ENCODE measurements around the gene NAALADL2. TPM values are rescaled to one million over a fixed set of nuclear protein-coding genes. Genes with fewer than 3 reads are reported as not detected.
"Not testable (repeated sequence)": the region's sequence is repeated elsewhere in the genome, so short reads cannot be mapped to it uniquely, and the experiment has no call there.

NAALADL2 gene
- total RNA-seq, 2 experiments from 2014 or later = 0.48 TPM; not detected in 1

- H3K4me1 Mint-ChIP-seq = no peaks in the 10 kb centered on the region
- H3K36me3 Mint-ChIP-seq = no peaks in the 10 kb centered on the region
- peaks cover 7% of the 10 kb centered on the region for H3K9me3 Mint-ChIP-seq
- H3K4me3 Mint-ChIP-seq = no peak overlapping the region
- H3K27me3 Mint-ChIP-seq = no peaks in the 10 kb centered on the region
- no peak overlapping the region for H3K27ac Mint-ChIP-seq
- no peak for DNase-seq
Observed at GRCh38 chr3:175591375-175591774, 732.2 kb downstream of the NAALADL2 start.

GRCh38 chr3:175593331-175593730, 734.2 kb downstream of the NAALADL2 start:
- Mint-ChIP-seq H3K27ac (no peak overlapping the region), H3K4me3 (no peak overlapping the region), H3K27me3 (no peaks in the 10 kb centered on the region), H3K9me3 (peaks cover 7% of the 10 kb centered on the region), H3K36me3 (no peaks in the 10 kb centered on the region), H3K4me1 (no peaks in the 10 kb centered on the region)
- no peak for DNase-seq

DNA sequence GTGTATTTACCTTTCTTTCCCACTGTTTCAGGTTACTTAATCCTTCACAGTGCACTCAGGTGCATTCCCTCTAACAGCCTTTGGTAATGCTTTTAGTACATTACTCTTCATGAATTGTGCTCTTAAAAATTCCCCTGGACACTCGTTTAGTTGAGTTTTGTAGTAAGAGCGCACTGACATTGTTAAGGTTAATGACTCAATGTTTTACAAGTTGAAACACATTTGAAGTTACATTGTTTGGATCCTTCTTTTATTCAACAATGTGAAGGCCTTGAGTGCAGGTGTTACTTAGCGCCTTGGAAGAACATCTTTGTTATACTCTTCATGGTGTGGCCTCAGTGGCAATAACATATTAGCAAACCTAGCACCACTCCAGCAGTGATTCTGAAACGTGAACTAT, 739.6 kb downstream of the NAALADL2 start:
- Mint-ChIP-seq H3K27me3 (no peaks in the 10 kb centered on the region), H3K9me3 (peaks cover 7% of the 10 kb centered on the region), H3K4me3 (no peak overlapping the region), H3K27ac (no peak overlapping the region), H3K36me3 (no peaks in the 10 kb centered on the region), H3K4me1 (no peaks in the 10 kb centered on the region)
- no peak for DNase-seq

DNA sequence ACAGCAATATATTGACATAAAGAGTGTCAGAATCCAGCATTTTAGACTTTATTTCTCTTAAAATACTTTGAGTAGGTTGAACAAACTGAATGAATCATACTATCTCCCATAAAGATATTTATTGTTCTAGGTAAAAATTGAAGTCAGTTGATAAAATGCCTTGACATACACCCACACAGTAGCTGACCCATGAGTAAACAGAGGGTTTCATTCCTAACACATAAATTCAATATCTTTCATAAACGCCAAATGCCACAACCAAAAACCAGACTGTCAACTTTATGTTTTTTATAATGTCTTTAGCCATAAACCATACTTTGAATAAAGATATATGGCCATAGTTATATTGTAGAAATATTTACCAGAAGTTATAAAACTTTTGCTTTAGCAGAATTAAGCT, 742.4 kb downstream of the NAALADL2 start:
- DNase-seq = no peak
- H3K27ac Mint-ChIP-seq = no peak overlapping the region
- no peaks in the 10 kb centered on the region for H3K36me3 Mint-ChIP-seq
- H3K4me3 Mint-ChIP-seq = no peak overlapping the region
- H3K4me1 Mint-ChIP-seq = no peaks in the 10 kb centered on the region
- peaks cover 1% of the 10 kb centered on the region for H3K9me3 Mint-ChIP-seq
- H3K27me3 Mint-ChIP-seq = no peaks in the 10 kb centered on the region

- peaks cover 1% of the 10 kb centered on the region for H3K9me3 Mint-ChIP-seq
- H3K4me1 Mint-ChIP-seq = no peaks in the 10 kb centered on the region
- no peak overlapping the region for H3K27ac Mint-ChIP-seq
- H3K27me3 Mint-ChIP-seq = no peaks in the 10 kb centered on the region
- DNase-seq = no peak
- H3K36me3 Mint-ChIP-seq = no peaks in the 10 kb centered on the region
- H3K4me3 Mint-ChIP-seq = no peak overlapping the region
Observed at GRCh38 chr3:175605851-175606250, 746.7 kb downstream of the NAALADL2 start.

DNA sequence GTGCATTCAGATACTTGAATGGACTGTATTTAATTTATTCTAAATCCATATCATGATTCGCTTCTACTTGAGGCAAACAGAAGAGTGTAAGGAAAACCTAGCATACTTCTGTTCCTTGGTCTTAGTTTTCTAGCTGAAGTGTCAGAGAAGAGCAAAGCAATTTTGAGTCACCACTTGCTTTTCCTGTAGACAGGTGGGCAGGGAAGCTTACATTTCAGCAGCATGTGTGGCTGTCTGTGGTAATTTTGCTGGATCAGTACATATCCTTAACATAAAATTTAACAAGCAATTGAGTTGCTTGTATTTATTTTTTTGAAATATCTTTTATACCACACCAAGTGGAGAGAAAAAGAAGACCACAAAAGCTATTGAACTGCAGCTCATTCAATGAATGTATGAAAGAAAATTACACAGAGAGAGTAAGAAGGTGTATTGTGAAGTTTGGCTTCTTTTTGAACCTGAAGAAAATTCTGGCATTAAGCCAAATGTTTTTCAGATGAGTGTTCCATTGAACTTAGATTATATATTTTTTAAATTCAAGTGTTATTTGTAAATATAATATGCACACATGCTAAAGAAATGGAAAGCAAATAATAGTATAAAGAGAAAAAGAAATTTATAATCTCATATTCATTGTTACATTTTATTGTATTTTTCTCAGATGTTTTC, 747.6 kb downstream of the NAALADL2 start:
- Mint-ChIP-seq H3K27me3 (no peaks in the 10 kb centered on the region), H3K4me1 (no peaks in the 10 kb centered on the region), H3K27ac (no peak overlapping the region), H3K4me3 (no peak overlapping the region), H3K9me3 (peaks cover 1% of the 10 kb centered on the region), H3K36me3 (no peaks in the 10 kb centered on the region)
- DNase-seq = no peak

DNA sequence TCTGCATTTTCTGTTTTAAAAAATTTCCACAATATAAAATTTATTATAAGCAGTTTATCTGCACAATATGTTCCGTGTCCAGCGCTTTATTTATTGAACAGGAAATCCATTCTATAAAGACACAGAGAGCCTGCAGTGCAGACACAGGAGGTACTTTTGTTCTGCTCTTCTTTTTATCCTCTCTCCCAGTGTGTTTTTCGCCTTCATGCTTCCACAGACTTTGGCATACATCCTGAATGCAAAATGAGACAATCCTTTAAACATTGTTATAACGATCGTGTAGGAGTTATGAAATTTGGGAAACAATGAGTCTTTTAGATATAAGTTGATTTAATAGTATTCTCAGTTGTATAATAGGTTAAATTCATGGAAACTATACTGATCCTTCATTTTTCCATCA, 749.2 kb downstream of the NAALADL2 start:
- H3K27ac Mint-ChIP-seq = no peak overlapping the region
- H3K4me1 Mint-ChIP-seq = no peaks in the 10 kb centered on the region
- H3K27me3 Mint-ChIP-seq = no peaks in the 10 kb centered on the region

GRCh38 chr3:175608911-175609310, 749.8 kb downstream of the NAALADL2 start:
- H3K27ac Mint-ChIP-seq = no peak overlapping the region
- no peaks in the 10 kb centered on the region for H3K4me1 Mint-ChIP-seq
- no peaks in the 10 kb centered on the region for H3K27me3 Mint-ChIP-seq
- H3K36me3 Mint-ChIP-seq = no peaks in the 10 kb centered on the region
- H3K4me3 Mint-ChIP-seq = no peak overlapping the region
- no peak for DNase-seq
- H3K9me3 Mint-ChIP-seq = peaks cover 1% of the 10 kb centered on the region

More for the DNA sequence above, 749.2 kb downstream of the NAALADL2 start:
- no peaks in the 10 kb centered on the region for H3K36me3 Mint-ChIP-seq
- H3K4me3 Mint-ChIP-seq = no peak overlapping the region
- peaks cover 1% of the 10 kb centered on the region for H3K9me3 Mint-ChIP-seq
- no peak for DNase-seq

GRCh38 chr3:175612487-175613196, 753.5 kb downstream of the NAALADL2 start:
- Mint-ChIP-seq H3K4me1 (no peaks in the 10 kb centered on the region), H3K36me3 (no peaks in the 10 kb centered on the region), H3K27ac (no peak overlapping the region), H3K27me3 (no peaks in the 10 kb centered on the region), H3K9me3 (no peaks in the 10 kb centered on the region), H3K4me3 (no peak overlapping the region)
- no peak for DNase-seq

- H3K4me1 Mint-ChIP-seq, H3K27me3 Mint-ChIP-seq, H3K4me3 Mint-ChIP-seq: not testable (repeated sequence)
Observed at GRCh38 chr3:175614107-175614506, 755.0 kb downstream of the NAALADL2 start.

DNA sequence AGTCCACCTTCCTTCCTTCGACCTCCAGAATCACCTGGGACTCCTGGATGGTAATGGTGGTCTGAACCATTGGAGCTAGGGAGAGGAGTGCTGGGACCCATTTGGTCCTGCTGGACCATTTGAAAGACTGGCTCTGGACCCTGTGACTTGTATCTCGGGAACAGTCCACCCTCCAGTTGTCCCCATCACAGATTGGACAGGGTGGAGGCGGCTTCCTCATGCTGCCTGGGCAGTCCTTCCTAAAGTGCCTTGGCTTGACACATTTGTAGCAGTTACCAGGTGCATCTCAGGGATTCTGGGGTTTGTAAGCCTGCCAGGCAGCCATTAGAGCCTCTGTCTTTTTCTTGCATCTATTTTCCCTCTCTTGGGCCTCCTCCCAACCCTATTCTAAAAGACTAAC, 758.1 kb downstream of the NAALADL2 start:
- H3K4me3 Mint-ChIP-seq = no peak overlapping the region
- no peak for DNase-seq
- H3K4me1 Mint-ChIP-seq = no peaks in the 10 kb centered on the region
- no peak overlapping the region for H3K27ac Mint-ChIP-seq
- H3K36me3 Mint-ChIP-seq = no peaks in the 10 kb centered on the region
- no peaks in the 10 kb centered on the region for H3K9me3 Mint-ChIP-seq
- H3K27me3 Mint-ChIP-seq = no peaks in the 10 kb centered on the region

More at GRCh38 chr3:175614107-175614506, 755.0 kb downstream of the NAALADL2 start:
- DNase-seq, H3K36me3 Mint-ChIP-seq, H3K27ac Mint-ChIP-seq, H3K9me3 Mint-ChIP-seq: not testable (repeated sequence)

GRCh38 chr3:175619369-175619768, 760.2 kb downstream of the NAALADL2 start:
- Mint-ChIP-seq H3K4me1 (no peaks in the 10 kb centered on the region), H3K36me3 (no peaks in the 10 kb centered on the region), H3K4me3 (no peak overlapping the region), H3K9me3 (peaks cover 1% of the 10 kb centered on the region), H3K27ac (no peak overlapping the region), H3K27me3 (no peaks in the 10 kb centered on the region)
- no peak for DNase-seq

- Mint-ChIP-seq H3K27me3 (no peaks in the 10 kb centered on the region), H3K9me3 (peaks cover 1% of the 10 kb centered on the region), H3K4me1 (no peaks in the 10 kb centered on the region), H3K36me3 (no peaks in the 10 kb centered on the region), H3K27ac (no peak overlapping the region), H3K4me3 (no peak overlapping the region)
- DNase-seq = no peak
Observed at GRCh38 chr3:175620093-175620492, 761.0 kb downstream of the NAALADL2 start.

DNA sequence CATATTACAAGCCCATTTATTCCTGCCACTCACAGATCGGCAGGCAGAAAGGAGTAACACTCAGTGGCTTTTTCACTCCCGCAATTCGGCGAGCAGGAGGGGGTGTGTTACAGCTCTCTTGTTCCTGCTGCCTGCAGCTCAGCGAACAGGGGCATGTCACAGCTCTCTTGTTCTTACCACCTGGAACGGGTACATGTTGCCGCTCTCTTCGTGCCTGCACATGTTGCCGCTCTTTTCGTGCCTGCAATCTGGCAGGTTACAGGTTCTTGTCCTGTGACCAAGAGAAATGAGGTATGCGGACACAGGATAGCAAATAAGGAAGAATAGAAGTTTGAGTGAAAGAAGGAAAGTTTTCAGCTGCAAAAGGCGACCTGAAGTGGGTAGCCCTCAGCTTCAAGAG, 761.4 kb downstream of the NAALADL2 start:
- no peaks in the 10 kb centered on the region for H3K36me3 Mint-ChIP-seq
- H3K9me3 Mint-ChIP-seq = peaks cover 1% of the 10 kb centered on the region

DNA sequence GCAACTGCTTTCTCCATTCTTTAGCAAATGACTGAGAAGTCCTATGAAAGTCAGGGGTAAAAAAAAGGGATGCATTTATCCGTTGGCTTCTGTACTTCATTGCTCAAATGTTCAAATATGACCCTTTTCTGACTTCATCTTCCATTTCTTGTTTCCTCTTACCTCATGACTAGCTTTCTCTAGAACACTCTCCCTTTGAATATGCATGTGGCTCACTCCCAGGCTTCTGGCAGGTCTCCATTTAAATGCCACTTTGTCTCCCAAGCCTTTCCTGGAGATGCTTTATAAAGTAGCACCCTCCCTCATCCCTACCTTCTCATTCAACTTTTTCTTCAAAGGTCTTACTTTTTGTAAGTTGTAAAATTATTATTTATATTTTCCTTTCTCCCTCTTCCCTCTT, 781.8 kb downstream of the NAALADL2 start:
- Mint-ChIP-seq H3K36me3 (no peaks in the 10 kb centered on the region), H3K4me3 (no peak overlapping the region), H3K9me3 (peaks cover 2% of the 10 kb centered on the region), H3K4me1 (no peaks in the 10 kb centered on the region), H3K27ac (no peak overlapping the region), H3K27me3 (no peaks in the 10 kb centered on the region)
- DNase-seq = no peak

More for the DNA sequence above, 761.4 kb downstream of the NAALADL2 start:
- no peak overlapping the region for H3K27ac Mint-ChIP-seq
- no peaks in the 10 kb centered on the region for H3K27me3 Mint-ChIP-seq
- no peak overlapping the region for H3K4me3 Mint-ChIP-seq
- DNase-seq = no peak
- no peaks in the 10 kb centered on the region for H3K4me1 Mint-ChIP-seq

- Mint-ChIP-seq H3K4me1 (no peaks in the 10 kb centered on the region), H3K27me3 (no peaks in the 10 kb centered on the region), H3K36me3 (no peaks in the 10 kb centered on the region), H3K27ac (no peak overlapping the region), H3K4me3 (no peak overlapping the region), H3K9me3 (no peaks in the 10 kb centered on the region)
- no peak for DNase-seq
Observed at GRCh38 chr3:175646865-175647264, 787.7 kb downstream of the NAALADL2 start.

All from activated naive CD8-positive, alpha-beta T cell treated with anti-CD3 and anti-CD28 coated beads for 36 hours (primary cell).